SK-N-SH treated with all-trans-retinoic acid at 6 μM for 48 hours (cell line): ENCODE data around the gene PRR5L.
A peak's percentile ranks its signal among the peaks of the same experiment; 100 is the strongest.

Source experiments
- ATAC-seq: fragments of 200-7000 bp; cut with Tn5 transposase; 3 replicates; pipeline ENCODE4 v1.9.1; 2020; ENCODE audit warnings: mild to moderate bottlenecking, moderate library complexity
- ARNTL ChIP-seq: fragments of 450-650 bp; formaldehyde crosslinking; IDR thresholded peaks from 2 replicates; pipeline ENCODE4 v1.5.0; 2020; ENCODE audit warnings: low read depth, mild to moderate bottlenecking, moderate library complexity, borderline replicate concordance
- BACH2 ChIP-seq: fragments of 250-450 bp; sonication (Bioruptor Pico); IDR thresholded peaks from 2 replicates; pipeline ENCODE4 v1.9.0; 2021; ENCODE audit warnings: mild to moderate bottlenecking, borderline replicate concordance
- CSDC2 ChIP-seq: fragments of 250-450 bp; sonication (Bioruptor Pico); IDR thresholded peaks from 2 replicates; pipeline ENCODE4 v1.5.0; 2020; ENCODE audit warnings: mild to moderate bottlenecking, moderate library complexity
- ESRRG ChIP-seq: fragments of 250-450 bp; sonication (Bioruptor Pico); IDR thresholded peaks from 2 replicates; pipeline ENCODE4 v1.6.1; 2021; ENCODE audit warnings: mild to moderate bottlenecking
- GLIS3 ChIP-seq: fragments of 250-450 bp; sonication (Bioruptor Pico); IDR thresholded peaks from 2 replicates; pipeline ENCODE4 v1.5.0; 2020; ENCODE audit warnings: mild to moderate bottlenecking, moderate library complexity
- ISL1 ChIP-seq: fragments of 250-450 bp; sonication (Bioruptor Pico); IDR thresholded peaks from 2 replicates; pipeline ENCODE4 v2.1.2; 2022; ENCODE audit warnings: mild to moderate bottlenecking, moderate library complexity
- OSR1 ChIP-seq: fragments of 250-450 bp; sonication (Bioruptor Pico); IDR thresholded peaks from 2 replicates; pipeline ENCODE4 v1.8.0; 2022; ENCODE audit warnings: moderate library complexity, mild to moderate bottlenecking, inconsistent platforms
- PPARA ChIP-seq: fragments of 250-450 bp; sonication (Bioruptor Pico); IDR thresholded peaks from 2 replicates; pipeline ENCODE4 v1.5.0; 2020; ENCODE audit warnings: mild to moderate bottlenecking, borderline replicate concordance
- RARB ChIP-seq: fragments of 250-450 bp; sonication (Bioruptor Pico); IDR thresholded peaks from 2 replicates; pipeline ENCODE4 v1.8.0; 2021; ENCODE audit warnings: mild to moderate bottlenecking, moderate library complexity
- SNAI2 ChIP-seq: fragments of 250-450 bp; sonication (Bioruptor Pico); IDR thresholded peaks from 2 replicates; pipeline ENCODE4 v1.5.0; 2020; ENCODE audit warnings: mild to moderate bottlenecking, moderate library complexity
- TCF4 ChIP-seq: fragments of 250-450 bp; sonication (Bioruptor Pico); IDR thresholded peaks from 2 replicates; pipeline ENCODE4 v1.8.0; 2021; ENCODE audit warnings: mild to moderate bottlenecking, moderate library complexity, borderline replicate concordance
- TOX ChIP-seq: fragments of 250-450 bp; sonication (Bioruptor Pico); IDR thresholded peaks from 2 replicates; pipeline ENCODE4 v1.8.0; 2021; ENCODE audit warnings: mild to moderate bottlenecking, moderate library complexity, borderline replicate concordance
- ZC3H10 ChIP-seq: fragments of 250-450 bp; sonication (Bioruptor Pico); IDR thresholded peaks from 2 replicates; pipeline ENCODE4 v1.5.1; 2021; ENCODE audit warnings: mild to moderate bottlenecking, moderate library complexity
- ZFP3 ChIP-seq: fragments of 250-450 bp; sonication (Bioruptor Pico); IDR thresholded peaks from 2 replicates; pipeline ENCODE4 v1.5.0; 2020; ENCODE audit warnings: mild to moderate bottlenecking, moderate library complexity
- ZFP30 ChIP-seq: fragments of 450-650 bp; formaldehyde crosslinking; IDR thresholded peaks from 2 replicates; pipeline ENCODE4 v1.5.0; 2022; ENCODE audit warnings: mild to moderate bottlenecking, moderate library complexity
- ZNF565 ChIP-seq: fragments of 450-650 bp; formaldehyde crosslinking; conservative IDR thresholded peaks from 2 replicates; pipeline ENCODE4 v1.5.0; 2020; ENCODE audit warnings: low read depth, mild to moderate bottlenecking, moderate library complexity
- ZNF70 ChIP-seq: fragments of 450-650 bp; formaldehyde crosslinking; IDR thresholded peaks from 2 replicates; pipeline ENCODE4 v1.5.0; 2020; ENCODE audit warnings: mild to moderate bottlenecking, moderate library complexity
- ZNF8 ChIP-seq: fragments of 450-650 bp; formaldehyde crosslinking; IDR thresholded peaks from 2 replicates; pipeline ENCODE4 v1.5.0; 2020; ENCODE audit warnings: mild to moderate bottlenecking, moderate library complexity
- TF ChIP-seq, protein P1 (sequence below): fragments of 250-450 bp; sonication (Bioruptor Pico); IDR thresholded peaks from 2 replicates; pipeline ENCODE4 v1.5.1; 2021; ENCODE audit warnings: mild to moderate bottlenecking, moderate library complexity
- TF ChIP-seq, protein P2 (sequence below): fragments of 250-450 bp; sonication (Bioruptor Pico); IDR thresholded peaks from 2 replicates; pipeline ENCODE4 v1.5.0; 2020; ENCODE audit warnings: mild to moderate bottlenecking, moderate library complexity
- TF ChIP-seq, protein P3 (sequence below): fragments of 250-450 bp; sonication (Bioruptor Pico); IDR thresholded peaks from 2 replicates; pipeline ENCODE4 v1.5.1; 2020; ENCODE audit warnings: low read depth, mild to moderate bottlenecking, moderate library complexity
- TF ChIP-seq, protein P4 (sequence below): fragments of 250-450 bp; sonication (Bioruptor Pico); IDR thresholded peaks from 2 replicates; pipeline ENCODE4 v1.8.0; 2021; ENCODE audit warnings: low read depth, mild to moderate bottlenecking, moderate library complexity, borderline replicate concordance

Gene PRR5L

DNA sequence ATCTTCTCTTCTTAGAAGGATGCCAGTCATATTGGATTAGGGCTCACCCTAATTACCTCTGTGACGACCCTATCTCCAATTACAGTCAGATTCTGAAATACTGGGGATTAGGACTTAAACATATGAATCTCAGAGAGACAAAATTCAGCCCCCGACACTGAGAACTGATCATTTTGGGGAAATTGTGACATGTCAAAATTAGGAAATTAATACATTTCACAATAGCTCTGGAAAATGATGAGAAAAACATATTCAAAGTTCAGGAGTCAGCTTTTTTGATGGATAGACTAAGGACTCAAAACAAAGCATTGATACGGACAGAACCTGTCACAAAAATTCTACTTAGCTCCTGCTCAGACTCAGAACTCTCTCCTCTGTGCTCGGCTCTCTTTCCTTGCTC, 47.7 kb upstream of the PRR5L start (continued):
- TF ChIP-seq, protein P1, sequence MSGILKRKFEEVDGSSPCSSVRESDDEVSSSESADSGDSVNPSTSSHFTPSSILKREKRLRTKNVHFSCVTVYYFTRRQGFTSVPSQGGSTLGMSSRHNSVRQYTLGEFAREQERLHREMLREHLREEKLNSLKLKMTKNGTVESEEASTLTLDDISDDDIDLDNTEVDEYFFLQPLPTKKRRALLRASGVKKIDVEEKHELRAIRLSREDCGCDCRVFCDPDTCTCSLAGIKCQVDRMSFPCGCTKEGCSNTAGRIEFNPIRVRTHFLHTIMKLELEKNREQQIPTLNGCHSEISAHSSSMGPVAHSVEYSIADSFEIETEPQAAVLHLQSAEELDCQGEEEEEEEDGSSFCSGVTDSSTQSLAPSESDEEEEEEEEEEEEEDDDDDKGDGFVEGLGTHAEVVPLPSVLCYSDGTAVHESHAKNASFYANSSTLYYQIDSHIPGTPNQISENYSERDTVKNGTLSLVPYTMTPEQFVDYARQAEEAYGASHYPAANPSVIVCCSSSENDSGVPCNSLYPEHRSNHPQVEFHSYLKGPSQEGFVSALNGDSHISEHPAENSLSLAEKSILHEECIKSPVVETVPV (CRISPR knock-in tag), result no peak
- TF ChIP-seq RARB, result no peak
- no peak for TF ChIP-seq ZFP3 (CRISPR knock-in tag)
- no peak for TF ChIP-seq ISL1
- TF ChIP-seq TOX (CRISPR knock-in tag), result no peak
- no peak for TF ChIP-seq ZFP30
- TF ChIP-seq, protein P2, sequence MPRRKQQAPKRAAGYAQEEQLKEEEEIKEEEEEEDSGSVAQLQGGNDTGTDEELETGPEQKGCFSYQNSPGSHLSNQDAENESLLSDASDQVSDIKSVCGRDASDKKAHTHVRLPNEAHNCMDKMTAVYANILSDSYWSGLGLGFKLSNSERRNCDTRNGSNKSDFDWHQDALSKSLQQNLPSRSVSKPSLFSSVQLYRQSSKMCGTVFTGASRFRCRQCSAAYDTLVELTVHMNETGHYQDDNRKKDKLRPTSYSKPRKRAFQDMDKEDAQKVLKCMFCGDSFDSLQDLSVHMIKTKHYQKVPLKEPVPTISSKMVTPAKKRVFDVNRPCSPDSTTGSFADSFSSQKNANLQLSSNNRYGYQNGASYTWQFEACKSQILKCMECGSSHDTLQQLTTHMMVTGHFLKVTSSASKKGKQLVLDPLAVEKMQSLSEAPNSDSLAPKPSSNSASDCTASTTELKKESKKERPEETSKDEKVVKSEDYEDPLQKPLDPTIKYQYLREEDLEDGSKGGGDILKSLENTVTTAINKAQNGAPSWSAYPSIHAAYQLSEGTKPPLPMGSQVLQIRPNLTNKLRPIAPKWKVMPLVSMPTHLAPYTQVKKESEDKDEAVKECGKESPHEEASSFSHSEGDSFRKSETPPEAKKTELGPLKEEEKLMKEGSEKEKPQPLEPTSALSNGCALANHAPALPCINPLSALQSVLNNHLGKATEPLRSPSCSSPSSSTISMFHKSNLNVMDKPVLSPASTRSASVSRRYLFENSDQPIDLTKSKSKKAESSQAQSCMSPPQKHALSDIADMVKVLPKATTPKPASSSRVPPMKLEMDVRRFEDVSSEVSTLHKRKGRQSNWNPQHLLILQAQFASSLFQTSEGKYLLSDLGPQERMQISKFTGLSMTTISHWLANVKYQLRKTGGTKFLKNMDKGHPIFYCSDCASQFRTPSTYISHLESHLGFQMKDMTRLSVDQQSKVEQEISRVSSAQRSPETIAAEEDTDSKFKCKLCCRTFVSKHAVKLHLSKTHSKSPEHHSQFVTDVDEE (CRISPR knock-in tag), result no peak
- no peak for TF ChIP-seq SNAI2 (CRISPR knock-in tag)
- TF ChIP-seq GLIS3 (CRISPR knock-in tag), result no peak
- TF ChIP-seq BACH2, result no peak
- TF ChIP-seq ZNF8 (CRISPR knock-in tag), result no peak
- TF ChIP-seq, all 23 proteins: peak for 0

DNA sequence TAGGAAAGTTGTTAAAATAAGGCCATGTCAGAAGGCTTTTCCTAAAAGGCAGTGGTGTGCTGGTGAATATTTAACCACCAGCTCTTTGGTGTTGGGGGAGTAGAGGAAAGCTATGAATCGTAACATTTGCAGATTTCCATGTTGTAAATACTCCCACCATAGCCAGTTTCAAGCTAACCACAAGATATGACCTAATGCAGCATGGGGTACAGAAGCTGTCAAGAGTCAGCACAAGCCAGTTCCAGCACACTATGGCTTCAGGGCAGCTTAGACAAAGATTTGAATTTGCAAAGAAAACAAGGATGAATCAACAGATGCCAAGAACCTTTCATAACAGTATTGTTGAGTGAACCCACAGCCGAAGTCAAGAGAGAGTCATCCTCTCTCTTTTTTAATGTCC, 46.8 kb upstream of the PRR5L start:
- peak; percentile 56 for ATAC-seq
- TF ChIP-seq ZNF8 (CRISPR knock-in tag) (no peak), RARB (no peak), CSDC2 (no peak), PPARA (CRISPR knock-in tag) (no peak), ZNF565 (CRISPR knock-in tag) (no peak), OSR1 (CRISPR knock-in tag) (no peak), ESRRG (CRISPR knock-in tag) (no peak), ISL1 (no peak), ZFP3 (CRISPR knock-in tag) (no peak), ZNF70 (CRISPR knock-in tag) (no peak), ZC3H10 (no peak), TOX (CRISPR knock-in tag) (no peak), ARNTL (no peak), ZFP30 (no peak), GLIS3 (CRISPR knock-in tag) (no peak), TCF4 (CRISPR knock-in tag) (no peak)
- TF ChIP-seq, protein P2 (CRISPR knock-in tag), result no peak
- TF ChIP-seq, protein P3, sequence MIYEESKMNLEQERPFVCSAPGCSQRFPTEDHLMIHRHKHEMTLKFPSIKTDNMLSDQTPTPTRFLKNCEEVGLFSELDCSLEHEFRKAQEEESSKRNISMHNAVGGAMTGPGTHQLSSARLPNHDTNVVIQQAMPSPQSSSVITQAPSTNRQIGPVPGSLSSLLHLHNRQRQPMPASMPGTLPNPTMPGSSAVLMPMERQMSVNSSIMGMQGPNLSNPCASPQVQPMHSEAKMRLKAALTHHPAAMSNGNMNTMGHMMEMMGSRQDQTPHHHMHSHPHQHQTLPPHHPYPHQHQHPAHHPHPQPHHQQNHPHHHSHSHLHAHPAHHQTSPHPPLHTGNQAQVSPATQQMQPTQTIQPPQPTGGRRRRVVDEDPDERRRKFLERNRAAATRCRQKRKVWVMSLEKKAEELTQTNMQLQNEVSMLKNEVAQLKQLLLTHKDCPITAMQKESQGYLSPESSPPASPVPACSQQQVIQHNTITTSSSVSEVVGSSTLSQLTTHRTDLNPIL, result no peak
- TF ChIP-seq, protein P4, sequence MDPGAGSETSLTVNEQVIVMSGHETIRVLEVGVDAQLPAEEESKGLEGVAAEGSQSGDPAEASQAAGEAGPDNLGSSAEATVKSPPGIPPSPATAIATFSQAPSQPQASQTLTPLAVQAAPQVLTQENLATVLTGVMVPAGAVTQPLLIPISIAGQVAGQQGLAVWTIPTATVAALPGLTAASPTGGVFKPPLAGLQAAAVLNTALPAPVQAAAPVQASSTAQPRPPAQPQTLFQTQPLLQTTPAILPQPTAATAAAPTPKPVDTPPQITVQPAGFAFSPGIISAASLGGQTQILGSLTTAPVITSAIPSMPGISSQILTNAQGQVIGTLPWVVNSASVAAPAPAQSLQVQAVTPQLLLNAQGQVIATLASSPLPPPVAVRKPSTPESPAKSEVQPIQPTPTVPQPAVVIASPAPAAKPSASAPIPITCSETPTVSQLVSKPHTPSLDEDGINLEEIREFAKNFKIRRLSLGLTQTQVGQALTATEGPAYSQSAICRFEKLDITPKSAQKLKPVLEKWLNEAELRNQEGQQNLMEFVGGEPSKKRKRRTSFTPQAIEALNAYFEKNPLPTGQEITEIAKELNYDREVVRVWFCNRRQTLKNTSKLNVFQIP (CRISPR knock-in tag), result no peak
- TF ChIP-seq, protein P1 (CRISPR knock-in tag), result no peak
- TF ChIP-seq, all 23 proteins: peak for 0
